OCI-LY1 (cell line): ENCODE results near the gene UPK1B.

Source experiments
- EZH2 ChIP-seq: fragments of 200-600 bp; sonication (generic), shearing (Covaris generic); IDR thresholded peaks from 2 replicates; pipeline ENCODE4 v1.8.0; 2017; ENCODE audit warnings: borderline replicate concordance, mixed run types, mild to moderate bottlenecking, antibody characterized with exemption, low read length, moderate library complexity, mixed read lengths
- TF ChIP-seq, protein P1 (sequence below): fragments of 200-600 bp; sonication (generic), shearing (Covaris generic); IDR thresholded peaks from 2 replicates; pipeline ENCODE4 v1.5.1; 2017; ENCODE audit warnings: mild to moderate bottlenecking, antibody characterized with exemption, low read length, moderate library complexity, mixed read lengths

DNA sequence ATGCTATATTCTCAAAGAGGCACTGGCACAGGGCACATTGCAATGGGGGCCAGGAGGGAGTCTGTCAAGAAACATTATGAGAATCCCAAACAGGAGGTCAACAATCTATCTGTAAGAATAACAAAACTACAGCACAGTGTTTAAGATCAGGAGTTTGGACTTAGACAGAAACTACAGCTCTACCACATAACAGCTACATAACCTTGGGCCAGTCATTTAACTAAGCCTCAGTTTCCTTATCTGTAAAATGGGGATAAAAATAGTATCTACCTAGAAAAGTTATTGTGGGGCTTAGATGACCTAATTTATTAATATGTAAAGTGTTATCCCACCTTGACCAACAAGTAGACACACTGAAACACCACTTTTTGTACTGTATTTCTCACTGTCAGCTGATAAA, 57.3 kb downstream of the UPK1B start:
- TF ChIP-seq, protein P1, sequence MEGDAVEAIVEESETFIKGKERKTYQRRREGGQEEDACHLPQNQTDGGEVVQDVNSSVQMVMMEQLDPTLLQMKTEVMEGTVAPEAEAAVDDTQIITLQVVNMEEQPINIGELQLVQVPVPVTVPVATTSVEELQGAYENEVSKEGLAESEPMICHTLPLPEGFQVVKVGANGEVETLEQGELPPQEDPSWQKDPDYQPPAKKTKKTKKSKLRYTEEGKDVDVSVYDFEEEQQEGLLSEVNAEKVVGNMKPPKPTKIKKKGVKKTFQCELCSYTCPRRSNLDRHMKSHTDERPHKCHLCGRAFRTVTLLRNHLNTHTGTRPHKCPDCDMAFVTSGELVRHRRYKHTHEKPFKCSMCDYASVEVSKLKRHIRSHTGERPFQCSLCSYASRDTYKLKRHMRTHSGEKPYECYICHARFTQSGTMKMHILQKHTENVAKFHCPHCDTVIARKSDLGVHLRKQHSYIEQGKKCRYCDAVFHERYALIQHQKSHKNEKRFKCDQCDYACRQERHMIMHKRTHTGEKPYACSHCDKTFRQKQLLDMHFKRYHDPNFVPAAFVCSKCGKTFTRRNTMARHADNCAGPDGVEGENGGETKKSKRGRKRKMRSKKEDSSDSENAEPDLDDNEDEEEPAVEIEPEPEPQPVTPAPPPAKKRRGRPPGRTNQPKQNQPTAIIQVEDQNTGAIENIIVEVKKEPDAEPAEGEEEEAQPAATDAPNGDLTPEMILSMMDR = no peak
- TF ChIP-seq EZH2 = no peak
